IMR-90 (cell line): ENCODE results near the gene GH1. TPM values are rescaled to one million over a fixed set of nuclear protein-coding genes. Genes with fewer than 3 reads are reported as not detected.
"Not testable (repeated sequence)": the region's sequence is repeated elsewhere in the genome, so short reads cannot be mapped to it uniquely, and the experiment has no call there.

Experiments used
- ATAC-seq: fragments of 200-7000 bp; cut with Tn5 transposase; 2 replicates; pipeline ENCODE4 v1.9.1; 2020; ENCODE audit warnings: low read depth, mild to moderate bottlenecking, moderate library complexity
- BruUV-seq: library from RNA; stranded (reverse); fragments of 400-500 nt; replicated peaks from 2 replicates; lab custom pipeline; 2021; lab: Mats Ljungman, UMichigan
- CTCF ChIA-PET: fragments of 300-600 bp; formaldehyde crosslinking; extraction: SDS; loops from one replicate; lab custom pipeline; 2021; ENCODE audit warnings: antibody characterized with exemption; lab: Yijun Ruan, JAX
- POLR2A ChIA-PET: fragments of 300-600 bp; sonication (Branson Sonifier 250); formaldehyde crosslinking; loops from one replicate; lab custom pipeline; 2022; ENCODE audit warnings: antibody characterized with exemption; ENCODE audit not compliant: unreplicated experiment; lab: Charles Lee
- DNase-seq: peaks from one replicate; pipeline ENCODE4 v3.0.0; 2013
- H2AFZ ChIP-seq: replicated peaks from 2 replicates; pipeline ENCODE3; 2013; ENCODE audit warnings: low read length, mild to moderate bottlenecking; ENCODE audit not compliant: poor library complexity
- H2AK5ac ChIP-seq: 2 replicates; pipeline ENCODE4 v1.6.1; 2013; ENCODE audit warnings: low read depth, low read length, inconsistent platforms
- H2AK9ac ChIP-seq: replicated peaks from 2 replicates; pipeline ENCODE3; 2013; ENCODE audit warnings: mild to moderate bottlenecking, low read depth, low read length, moderate library complexity; ENCODE audit not compliant: poor library complexity
- H2BK120ac ChIP-seq: 2 replicates; pipeline ENCODE4 v1.6.1; 2013; ENCODE audit warnings: low read depth, low read length, inconsistent platforms
- H2BK15ac ChIP-seq: 3 replicates; pipeline ENCODE4 v1.6.1; 2013; ENCODE audit warnings: low read depth, low read length, inconsistent platforms
- H2BK20ac ChIP-seq: 2 replicates; pipeline ENCODE4 v1.6.1; 2013; ENCODE audit warnings: low read depth, mild to moderate bottlenecking, inconsistent platforms, low read length, moderate library complexity
- H2BK5ac ChIP-seq: 2 replicates; pipeline ENCODE4 v1.6.1; 2013; ENCODE audit warnings: mild to moderate bottlenecking, low read depth, low read length, inconsistent platforms; ENCODE audit not compliant: poor library complexity, severe bottlenecking
- H3K14ac ChIP-seq: replicated peaks from 2 replicates; pipeline ENCODE4 v1.6.1; 2013; ENCODE audit warnings: low read depth, low read length, inconsistent platforms
- H3K18ac ChIP-seq: 2 replicates; pipeline ENCODE4 v1.6.1; 2013; ENCODE audit warnings: low read depth, low read length, control low read depth
- H3K23ac ChIP-seq: 2 replicates; pipeline ENCODE4 v1.6.1; 2013; ENCODE audit warnings: low read depth, low read length, inconsistent platforms
- H3K27ac ChIP-seq: 2 replicates; pipeline ENCODE4 v1.5.1; 2013; ENCODE audit warnings: mild to moderate bottlenecking, control low read depth, low read length; ENCODE audit not compliant: insufficient read depth
- H3K27me3 ChIP-seq: 2 replicates; pipeline ENCODE4 v1.6.1; 2013; ENCODE audit warnings: low read length; ENCODE audit not compliant: control insufficient read depth, insufficient read depth
- H3K36me3 ChIP-seq: 2 replicates; pipeline ENCODE4 v1.6.1; 2013; ENCODE audit warnings: low read length, mixed read lengths; ENCODE audit not compliant: control insufficient read depth, insufficient read depth
- H3K4ac ChIP-seq: 2 replicates; pipeline ENCODE4 v1.6.1; 2013; ENCODE audit warnings: low read depth, low read length, inconsistent platforms
- H3K4me1 ChIP-seq: 2 replicates; pipeline ENCODE4 v1.6.1; 2013; ENCODE audit warnings: low read length, mixed read lengths; ENCODE audit not compliant: control insufficient read depth, insufficient read depth
- H3K4me2 ChIP-seq: 2 replicates; pipeline ENCODE4 v1.6.1; 2013; ENCODE audit warnings: low read depth, mild to moderate bottlenecking, control low read depth, low read length, moderate library complexity
- H3K4me3 ChIP-seq: 2 replicates; pipeline ENCODE4 v1.5.1; 2013; ENCODE audit warnings: low read depth, mild to moderate bottlenecking, control low read depth, low read length, moderate library complexity; ENCODE audit not compliant: insufficient read depth
- H3K56ac ChIP-seq: 2 replicates; pipeline ENCODE4 v1.6.1; 2013; ENCODE audit warnings: low read length, inconsistent platforms; ENCODE audit not compliant: insufficient read depth; ENCODE audit errors: extremely low read depth
- H3K79me1 ChIP-seq, 2 experiments: 2 replicates each; pipeline ENCODE4 v1.6.1; 2013; ENCODE audit warnings: low read length in 2 of 2, inconsistent platforms in 1 of 2, low read depth in 1 of 2
- H3K9ac ChIP-seq: 2 replicates; pipeline ENCODE4 v1.6.1; 2013; ENCODE audit warnings: low read depth, low read length, control low read depth
- H3K9me1 ChIP-seq: 2 replicates; pipeline ENCODE4 v1.6.1; 2013; ENCODE audit warnings: low read length, inconsistent platforms; ENCODE audit not compliant: insufficient read depth
- H3K9me3 ChIP-seq: 2 replicates; pipeline ENCODE4 v1.6.1; 2013; ENCODE audit warnings: low read length; ENCODE audit not compliant: control insufficient read depth, insufficient read depth
- H4K20me1 ChIP-seq: 2 replicates; pipeline ENCODE4 v1.6.1; 2013; ENCODE audit warnings: low read length, inconsistent platforms; ENCODE audit not compliant: insufficient read depth
- H4K5ac ChIP-seq: 2 replicates; pipeline ENCODE4 v1.6.1; 2013; ENCODE audit warnings: mild to moderate bottlenecking, low read depth, low read length, control low read depth
- H4K8ac ChIP-seq, 2 experiments: 2 replicates each; pipeline ENCODE4 v1.6.1; 2013; ENCODE audit warnings: low read depth in 2 of 2, low read length in 2 of 2, control low read depth in 1 of 2, inconsistent platforms in 1 of 2
- H4K91ac ChIP-seq: 2 replicates; pipeline ENCODE4 v1.6.1; 2013; ENCODE audit warnings: low read depth, low read length, inconsistent platforms; ENCODE audit not compliant: insufficient read depth
- WGBS, 2 experiments: methylation state at CpG; one replicate each; pipeline versions ENCODE4 v1.1.5 to v1.1.7; 2013; ENCODE audit warnings: missing lambda C conversion rate in 2 of 2; ENCODE audit not compliant: insufficient read length in 1 of 2; ENCODE audit errors: extremely low coverage in 2 of 2; 5-methylcytosine and 5-hydroxymethylcytosine counted together
- dilution Hi-C: fragments of 300-500 bp; cut with HindIII; formaldehyde crosslinking; loops from one replicate; pipeline ENCODE4 v1.14.3; 2018; ENCODE audit warnings: low sequenced_read_pairs; ENCODE audit not compliant: unreplicated experiment
- in situ Hi-C: fragments of 300-500 bp; cut with MboI; formaldehyde crosslinking; loops from 3 replicates; pipeline ENCODE4 v1.14.3; 2019; ENCODE audit warnings: low sequenced_read_pairs, inconsistent platforms, mixed read lengths
- intact Hi-C: fragments of 100-400 bp; cut with micrococcal nuclease; formaldehyde crosslinking; loops from 2 replicates; pipeline ENCODE4 v1.10.0; 2022
- polyA plus RNA-seq, 3 experiments: library from polyadenylated mRNA; depleted of rRNA; stranded (reverse); fragments of >200 nt; gene quantifications; 2 replicates each; pipeline ENCODE4 v1.2.3, GENCODE V29; 2012; ENCODE audit warnings: low replicate concordance in 1 of 3
- total RNA-seq: library from RNA; depleted of rRNA; stranded (reverse); fragments of >200 nt; gene quantifications from 2 replicates; pipeline ENCODE4 v1.2.3, GENCODE V29; 2012

Gene GH1
- total and polyA plus RNA-seq, 2 of the 4 experiments (the other 2 are of a cell fraction), result not detected

- not testable (repeated sequence) for H2BK120ac ChIP-seq, H3K9me1 ChIP-seq
Measured at GRCh38 chr17:63917206-63917605, 1.4 kb downstream of the GH1 start.

More at GRCh38 chr17:63917206-63917605, 1.4 kb downstream of the GH1 start:
- H3K4me1 ChIP-seq, H3K18ac ChIP-seq, H2BK5ac ChIP-seq, POLR2A ChIA-PET, H3K4me2 ChIP-seq, DNase-seq, BruUV-seq, dilution Hi-C loops, H3K23ac ChIP-seq, H3K9ac ChIP-seq, H3K14ac ChIP-seq, H3K36me3 ChIP-seq, H2AK5ac ChIP-seq, H3K4me3 ChIP-seq, H3K9me3 ChIP-seq, H4K5ac ChIP-seq, H2AK9ac ChIP-seq, H3K79me1 ChIP-seq, H2AFZ ChIP-seq, CTCF ChIA-PET, H3K27ac ChIP-seq, H2BK15ac ChIP-seq, H3K56ac ChIP-seq, ATAC-seq, H4K8ac ChIP-seq, H2BK20ac ChIP-seq, H4K91ac ChIP-seq, H4K20me1 ChIP-seq, H3K4ac ChIP-seq: not testable (repeated sequence)
- H3K27me3 ChIP-seq, result peaks cover 36% of the 10 kb centered on the region
- in situ Hi-C loops (loop anchor here (5.0 to 10.0 kb wide), 3 partner anchors 108 to 368 kb away; partner anchors contain the start of genes ERN1 and ICAM2), intact Hi-C loops (loop anchor here (10.0 kb wide), 1 partner anchor 368 kb away; no protein-coding TSS in a partner anchor)
- WGBS, 2 experiments, result no CpG with 5 or more reads among the region's 11 CpGs
